OCI-LY7 (cell line): Measurements from ENCODE around the gene MISP. TPM values are rescaled to one million over a fixed set of nuclear protein-coding genes. Genes with fewer than 3 reads are reported as not detected.

Experiments used
- BruUV-seq: library from RNA; stranded (reverse); fragments of 400-500 nt; replicated peaks from 2 replicates; lab custom pipeline; 2021; lab: Mats Ljungman, UMichigan
- CTCF ChIA-PET: fragments of 300-600 bp; sonication (Branson Sonifier 250); formaldehyde crosslinking; loops from one replicate; lab custom pipeline; 2022; ENCODE audit warnings: antibody characterized with exemption; ENCODE audit not compliant: unreplicated experiment; lab: Charles Lee
- POLR2A ChIA-PET: fragments of 300-600 bp; sonication (Branson Sonifier 250); formaldehyde crosslinking; loops from one replicate; lab custom pipeline; 2022; ENCODE audit warnings: antibody characterized with exemption; lab: Charles Lee
- DNase-seq: peaks from one replicate; pipeline ENCODE4 v3.0.0-alpha.2; 2015; ENCODE audit warnings: low spot score
- H2AFZ ChIP-seq: fragments of 200-600 bp; sonication (generic), shearing (Covaris generic); 2 replicates; pipeline ENCODE4 v1.6.1; 2014; ENCODE audit warnings: mild to moderate bottlenecking, antibody characterized with exemption, low read length, moderate library complexity
- H3K27ac ChIP-seq: fragments of 200-600 bp; sonication (generic); 2 replicates; pipeline ENCODE4 v1.5.1; 2014; ENCODE audit warnings: mixed run types, low read depth, mild to moderate bottlenecking, moderate library complexity, low read length, inconsistent platforms; ENCODE audit not compliant: poor library complexity, severe bottlenecking
- H3K36me3 ChIP-seq: fragments of 200-600 bp; sonication (generic); 2 replicates; pipeline ENCODE4 v1.6.1; 2014; ENCODE audit warnings: mild to moderate bottlenecking, antibody characterized with exemption, low read length, moderate library complexity, mixed read lengths; ENCODE audit not compliant: insufficient read depth
- H3K4me1 ChIP-seq: fragments of 200-600 bp; sonication (generic); 2 replicates; pipeline ENCODE4 v1.5.1; 2014; ENCODE audit warnings: mild to moderate bottlenecking, low read length; ENCODE audit not compliant: insufficient read depth, poor library complexity, severe bottlenecking
- H3K4me2 ChIP-seq: fragments of 200-600 bp; sonication (generic); 2 replicates; pipeline ENCODE4 v1.6.1; 2014; ENCODE audit warnings: mild to moderate bottlenecking, low read length
- H3K4me3 ChIP-seq: fragments of 200-600 bp; sonication (generic); 2 replicates; pipeline ENCODE4 v1.5.1; 2014; ENCODE audit warnings: mild to moderate bottlenecking, low read depth, low read length; ENCODE audit not compliant: poor library complexity, severe bottlenecking
- H3K79me2 ChIP-seq: fragments of 200-600 bp; sonication (generic); 2 replicates; pipeline ENCODE4 v1.6.1; 2016; ENCODE audit warnings: low read depth, mild to moderate bottlenecking, low read length, moderate library complexity, mixed read lengths; ENCODE audit not compliant: insufficient read depth
- H3K9me2 ChIP-seq: fragments of 200-600 bp; sonication (generic); 2 replicates; pipeline ENCODE4 v1.6.1; 2016; ENCODE audit warnings: mild to moderate bottlenecking, low read length, mixed read lengths; ENCODE audit not compliant: insufficient read depth
- H3K9me3 ChIP-seq: fragments of 200-600 bp; sonication (generic); 2 replicates; pipeline ENCODE4 v1.6.1; 2014; ENCODE audit warnings: mild to moderate bottlenecking, mixed run types, low read length, mixed read lengths
- H4K20me1 ChIP-seq: fragments of 200-600 bp; sonication (generic); 2 replicates; pipeline ENCODE4 v1.6.1; 2014; ENCODE audit warnings: mild to moderate bottlenecking, antibody characterized with exemption, low read length, moderate library complexity, mixed read lengths; ENCODE audit not compliant: insufficient read depth
- CTCF ChIP-seq: fragments of 200-600 bp; sonication (generic); conservative IDR thresholded peaks from 2 replicates; pipeline ENCODE4 v1.5.1; 2014; ENCODE audit warnings: mild to moderate bottlenecking, antibody characterized with exemption, low read length, moderate library complexity, mixed read lengths
- EZH2phosphoT487 ChIP-seq: fragments of 200-600 bp; sonication (generic); IDR thresholded peaks from 2 replicates; pipeline ENCODE4 v1.6.1; 2018; ENCODE audit warnings: low read depth, borderline replicate concordance, mild to moderate bottlenecking, mixed run types, antibody characterized with exemption, low read length, moderate library complexity, mixed read lengths
- intact Hi-C: fragments of 100-400 bp; cut with micrococcal nuclease; formaldehyde crosslinking; loops from one replicate; pipeline ENCODE4 v1.10.0; 2022; ENCODE audit not compliant: unreplicated experiment
- total RNA-seq, 2 experiments: library from RNA; depleted of rRNA in 1 of 2; stranded (reverse); fragments of >200 nt in 1 of 2; shearing (Covaris generic) in 1 of 2; gene quantifications; 2 replicates each; pipeline ENCODE4 v1.2.3, GENCODE V29; 2014 to 2022

Gene MISP
- total RNA-seq, 2 experiments from 2014 or later = 0.23 TPM; not detected in 1

GRCh38 chr19:763869-764268 is 13.0 kb downstream of the MISP start:
- Histone ChIP-seq H2AFZ (no peak overlapping the region), H3K9me2 (no peaks in the 10 kb centered on the region), H3K4me2 (no peak overlapping the region), H4K20me1 (no peaks in the 10 kb centered on the region), H3K36me3 (no peaks in the 10 kb centered on the region), H3K79me2 (no peaks in the 10 kb centered on the region), H3K4me1 (no peaks in the 10 kb centered on the region), H3K9me3 (no peaks in the 10 kb centered on the region), H3K4me3 (no peak overlapping the region), H3K27ac (no peak overlapping the region)
- TF ChIP-seq CTCF = no peak
- no peak for TF ChIP-seq EZH2phosphoT487
- intact Hi-C loops = no loop called here
- BruUV-seq = no TSS peak
- POLR2A ChIA-PET = no interaction called here
- no peak for DNase-seq
- CTCF ChIA-PET = no interaction called here

- no peaks in the 10 kb centered on the region for H4K20me1 ChIP-seq
- CTCF ChIA-PET = no interaction called here
- intact Hi-C loops = no loop called here
Observed at GRCh38 chr19:764301-764700, 13.4 kb downstream of the MISP start.

More at GRCh38 chr19:764301-764700, 13.4 kb downstream of the MISP start:
- TF ChIP-seq EZH2phosphoT487 = no peak
- TF ChIP-seq CTCF = no peak
- POLR2A ChIA-PET = no interaction called here
- Histone ChIP-seq H3K4me1 (no peaks in the 10 kb centered on the region), H3K36me3 (no peaks in the 10 kb centered on the region), H2AFZ (no peak overlapping the region), H3K4me2 (no peak overlapping the region), H3K9me3 (no peaks in the 10 kb centered on the region), H3K79me2 (no peaks in the 10 kb centered on the region), H3K9me2 (no peaks in the 10 kb centered on the region), H3K4me3 (no peak overlapping the region), H3K27ac (no peak overlapping the region)
- no peak for DNase-seq
- BruUV-seq = no TSS peak
